ENCODE results near the gene LGALS4. TPM values are rescaled to one million over a fixed set of nuclear protein-coding genes. Genes with fewer than 3 reads are reported as not detected.
A peak's percentile ranks its signal among the peaks of the same experiment; 100 is the strongest.

Gene LGALS4
- total and polyA plus RNA-seq, 9 of the 15 experiments (the other 6 are each of a cell fraction or from before 2014, with no cell fraction given) = 0.08 to 1.1 (median 0.30) TPM; not detected in 3

DNA sequence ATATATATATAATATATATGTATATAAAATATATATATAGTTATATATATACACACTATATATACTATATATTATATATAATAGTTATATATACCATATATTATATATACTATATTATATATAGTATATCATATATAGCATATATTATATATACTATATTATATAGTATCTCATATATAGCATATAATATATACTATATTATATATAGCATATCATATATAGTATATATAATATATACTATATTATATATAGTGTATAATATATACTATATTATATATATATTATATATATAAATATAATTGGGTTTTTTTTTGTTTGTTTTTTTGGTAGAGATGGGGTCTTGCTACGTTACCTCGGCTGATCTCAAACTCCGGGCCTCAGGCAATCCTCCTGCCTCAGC lies 48.6 kb upstream of the LGALS4 start:
- ChIA-PET CTCF (ENCODE audit: low intra/inter-chr PET ratio) (no interaction called here), POLR2A (interaction anchor here (2.3 kb wide), 1 partner anchor 8 kb away, joined by 11 read pairs; no protein-coding TSS in a partner anchor)
- Histone ChIP-seq H3K36me3 (ENCODE audit: control insufficient read depth, insufficient read depth, low read length) (no peaks in the 10 kb centered on the region), H3K9me3 (replicated peaks; ENCODE audit: control insufficient read depth, insufficient read depth, low read depth, low read length) (no peaks in the 10 kb centered on the region), H3K4me1 (replicated peaks in 1 of 2; ENCODE audit: control insufficient read depth in 2 of 2, insufficient read depth in 2 of 2, low read length in 2 of 2) (peaks cover 27 to 38% of the 10 kb centered on the region in 2 experiments), H4K20me1 (replicated peaks; ENCODE audit: control insufficient read depth, insufficient read depth, low read length) (no peaks in the 10 kb centered on the region), H3K4me3 (no peak overlapping the region), H3K9ac (ENCODE audit: insufficient read depth in 1 of 2, low read depth in 2 of 2, low read length in 2 of 2) (no peak overlapping the region), H2AFZ (ENCODE audit: low read depth, low read length) (no peak overlapping the region), H3K27ac (ENCODE audit: extremely low read depth, low read depth, low read length) (no peak overlapping the region), H3K4me2 (ENCODE audit: insufficient read depth, low read length) (no peak overlapping the region), H3K9me1 (ENCODE audit: control insufficient read depth, insufficient read depth, low read length) (no peaks in the 10 kb centered on the region), H3K79me2 (ENCODE audit: control insufficient read depth, insufficient read depth, low read length) (no peaks in the 10 kb centered on the region), H3K27me3 (ENCODE audit: control insufficient read depth in 2 of 2, insufficient read depth in 2 of 2, low read length in 2 of 2) (no peaks in the 10 kb centered on the region)
- no peak for FAIRE-seq
- ATAC-seq = no peak
- 91% methylated on average over 3 of the region's 3 CpGs for WGBS (ENCODE audit: insufficient coverage, low coverage, missing lambda C conversion rate)
- in situ Hi-C loops (cut with MboI) (no loop called here), intact Hi-C loops (cut with micrococcal nuclease) (no loop called here)
- TF ChIP-seq NCOA2 (IDR thresholded peaks at IDR 0.05; ENCODE audit: partially characterized antibody in 2 of 2) (peak in 1 of 2 experiments; percentile 97), SAFB (IDR thresholded peaks at IDR 0.05; ENCODE audit: borderline replicate concordance, low read depth, low read length) (no peak)
- TF ChIP-seq, protein P1, sequence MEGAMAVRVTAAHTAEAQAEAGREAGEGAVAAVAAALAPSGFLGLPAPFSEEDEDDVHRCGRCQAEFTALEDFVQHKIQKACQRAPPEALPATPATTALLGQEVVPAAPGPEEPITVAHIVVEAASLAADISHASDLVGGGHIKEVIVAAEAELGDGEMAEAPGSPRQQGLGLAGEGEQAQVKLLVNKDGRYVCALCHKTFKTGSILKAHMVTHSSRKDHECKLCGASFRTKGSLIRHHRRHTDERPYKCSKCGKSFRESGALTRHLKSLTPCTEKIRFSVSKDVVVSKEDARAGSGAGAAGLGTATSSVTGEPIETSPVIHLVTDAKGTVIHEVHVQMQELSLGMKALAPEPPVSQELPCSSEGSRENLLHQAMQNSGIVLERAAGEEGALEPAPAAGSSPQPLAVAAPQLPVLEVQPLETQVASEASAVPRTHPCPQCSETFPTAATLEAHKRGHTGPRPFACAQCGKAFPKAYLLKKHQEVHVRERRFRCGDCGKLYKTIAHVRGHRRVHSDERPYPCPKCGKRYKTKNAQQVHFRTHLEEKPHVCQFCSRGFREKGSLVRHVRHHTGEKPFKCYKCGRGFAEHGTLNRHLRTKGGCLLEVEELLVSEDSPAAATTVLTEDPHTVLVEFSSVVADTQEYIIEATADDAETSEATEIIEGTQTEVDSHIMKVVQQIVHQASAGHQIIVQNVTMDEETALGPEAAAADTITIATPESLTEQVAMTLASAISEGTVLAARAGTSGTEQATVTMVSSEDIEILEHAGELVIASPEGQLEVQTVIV (CRISPR knock-in tag; IDR thresholded peaks at IDR 0.05; ENCODE audit: borderline replicate concordance) = no peak
- no TSS peak for BruUV-seq (replicated peaks)
- no peak for DNase-seq (ENCODE audit: extremely low read depth in 1 of 4, low spot score in 3 of 4)
